Measurements from ENCODE around the gene DCP1A. TPM values are rescaled to one million over a fixed set of nuclear protein-coding genes. Genes with fewer than 3 reads are reported as not detected.

The DCP1A gene
- total and polyA plus RNA-seq, 9 of the 15 experiments (the other 6 are each of a cell fraction or from before 2014, with no cell fraction given): 6.6 to 33.7 (median 13.3) TPM

DNA sequence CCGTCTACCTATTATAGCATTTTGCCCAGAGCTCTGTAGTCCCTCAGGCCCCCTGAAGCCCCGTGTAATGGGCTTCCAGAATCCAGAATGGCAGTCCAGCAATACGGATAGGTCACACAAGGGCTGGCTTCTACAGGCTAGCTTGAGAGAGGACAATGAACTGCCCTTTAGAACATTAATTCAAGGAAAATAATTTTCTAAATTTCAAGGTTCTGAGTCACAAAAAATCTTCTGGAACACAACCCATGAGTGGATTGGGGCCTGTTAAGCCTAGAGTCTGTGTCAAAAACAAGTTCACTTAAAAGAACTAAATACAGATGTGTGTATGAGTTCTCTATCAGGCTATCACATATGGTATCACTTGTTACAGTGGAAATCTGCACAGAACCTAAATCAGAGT is 28.8 kb downstream of the DCP1A start:
- no peak for ATAC-seq

More for the DNA sequence above, 28.8 kb downstream of the DCP1A start:
- intact Hi-C loops (cut with micrococcal nuclease) (no loop called here), in situ Hi-C loops (cut with MboI) (loop anchor here (10.0 kb wide), 1 partner anchor 396 kb away; no protein-coding TSS in a partner anchor)
- FAIRE-seq: no peak
- Histone ChIP-seq H3K79me2 (ENCODE audit: control insufficient read depth, insufficient read depth, low read length) (no peaks in the 10 kb centered on the region; the same call in 2 of the 3 replicates), H3K27ac (ENCODE audit: extremely low read depth, low read depth, low read length) (no peak overlapping the region), H4K20me1 (replicated peaks; ENCODE audit: control insufficient read depth, insufficient read depth, low read length) (no peaks in the 10 kb centered on the region), H3K9me3 (replicated peaks; ENCODE audit: control insufficient read depth, insufficient read depth, low read depth, low read length) (no peaks in the 10 kb centered on the region), H3K27me3 (ENCODE audit: control insufficient read depth in 2 of 2, insufficient read depth in 2 of 2, low read length in 2 of 2) (no peaks in the 10 kb centered on the region), H3K4me3 (no peak overlapping the region), H3K36me3 (ENCODE audit: control insufficient read depth, insufficient read depth, low read length) (peaks cover 24% of the 10 kb centered on the region; the same call in 2 of the 3 replicates), H3K4me2 (ENCODE audit: insufficient read depth, low read length) (no peak overlapping the region), H3K9ac (ENCODE audit: insufficient read depth in 1 of 2, low read depth in 2 of 2, low read length in 2 of 2) (no peak overlapping the region), H3K4me1 (replicated peaks in 1 of 2; ENCODE audit: control insufficient read depth in 2 of 2, insufficient read depth in 2 of 2, low read length in 2 of 2) (no peaks in the 10 kb centered on the region), H2AFZ (ENCODE audit: low read depth, low read length) (no peak overlapping the region), H3K9me1 (ENCODE audit: control insufficient read depth, insufficient read depth, low read length) (no peaks in the 10 kb centered on the region)
- no TSS peak for BruUV-seq (replicated peaks)
- 100% methylated on average over 1 of the region's 3 CpGs for WGBS (ENCODE audit: insufficient coverage, low coverage, missing lambda C conversion rate)
- ChIA-PET CTCF (ENCODE audit: low intra/inter-chr PET ratio) (no interaction called here), POLR2A (no interaction called here)
- TF ChIP-seq ZNF133 (CRISPR knock-in tag; IDR thresholded peaks at IDR 0.05) (no peak), THRAP3 (IDR thresholded peaks at IDR 0.05; ENCODE audit: borderline replicate concordance) (no peak), KDM5B (IDR thresholded peaks at IDR 0.05; ENCODE audit: insufficient replicate concordance, low read depth, low read length) (no peak), FOSL1 (tag; conservative IDR thresholded peaks at IDR 0.05) (no peak)
- TF ChIP-seq, protein P1, sequence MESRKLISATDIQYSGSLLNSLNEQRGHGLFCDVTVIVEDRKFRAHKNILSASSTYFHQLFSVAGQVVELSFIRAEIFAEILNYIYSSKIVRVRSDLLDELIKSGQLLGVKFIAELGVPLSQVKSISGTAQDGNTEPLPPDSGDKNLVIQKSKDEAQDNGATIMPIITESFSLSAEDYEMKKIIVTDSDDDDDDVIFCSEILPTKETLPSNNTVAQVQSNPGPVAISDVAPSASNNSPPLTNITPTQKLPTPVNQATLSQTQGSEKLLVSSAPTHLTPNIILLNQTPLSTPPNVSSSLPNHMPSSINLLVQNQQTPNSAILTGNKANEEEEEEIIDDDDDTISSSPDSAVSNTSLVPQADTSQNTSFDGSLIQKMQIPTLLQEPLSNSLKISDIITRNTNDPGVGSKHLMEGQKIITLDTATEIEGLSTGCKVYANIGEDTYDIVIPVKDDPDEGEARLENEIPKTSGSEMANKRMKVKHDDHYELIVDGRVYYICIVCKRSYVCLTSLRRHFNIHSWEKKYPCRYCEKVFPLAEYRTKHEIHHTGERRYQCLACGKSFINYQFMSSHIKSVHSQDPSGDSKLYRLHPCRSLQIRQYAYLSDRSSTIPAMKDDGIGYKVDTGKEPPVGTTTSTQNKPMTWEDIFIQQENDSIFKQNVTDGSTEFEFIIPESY (CRISPR knock-in tag; IDR thresholded peaks at IDR 0.05): no peak
- TF ChIP-seq, protein P2, sequence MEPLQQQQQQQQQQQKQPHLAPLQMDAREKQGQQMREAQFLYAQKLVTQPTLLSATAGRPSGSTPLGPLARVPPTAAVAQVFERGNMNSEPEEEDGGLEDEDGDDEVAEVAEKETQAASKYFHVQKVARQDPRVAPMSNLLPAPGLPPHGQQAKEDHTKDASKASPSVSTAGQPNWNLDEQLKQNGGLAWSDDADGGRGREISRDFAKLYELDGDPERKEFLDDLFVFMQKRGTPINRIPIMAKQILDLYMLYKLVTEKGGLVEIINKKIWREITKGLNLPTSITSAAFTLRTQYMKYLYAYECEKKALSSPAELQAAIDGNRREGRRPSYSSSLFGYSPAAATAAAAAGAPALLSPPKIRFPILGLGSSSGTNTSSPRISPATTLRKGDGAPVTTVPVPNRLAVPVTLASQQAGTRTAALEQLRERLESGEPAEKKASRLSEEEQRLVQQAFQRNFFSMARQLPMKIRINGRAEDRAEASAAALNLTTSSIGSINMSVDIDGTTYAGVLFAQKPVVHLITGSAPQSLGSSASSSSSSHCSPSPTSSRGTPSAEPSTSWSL (CRISPR knock-in tag; IDR thresholded peaks at IDR 0.05; ENCODE audit: borderline replicate concordance): no peak
- no peak for DNase-seq (ENCODE audit: extremely low read depth in 1 of 4, low spot score in 3 of 4)

Measured in K562 (cell line).